Measurements from ENCODE around the gene C22orf42.

The C22orf42 gene

GRCh38 chr22:32204040-32204855 is 45.1 kb upstream of the C22orf42 start:
- TF ChIP-seq CTCF (IDR thresholded peaks at IDR 0.05), result peak; percentile 38; the same call in 1 of the 2 replicates

DNA sequence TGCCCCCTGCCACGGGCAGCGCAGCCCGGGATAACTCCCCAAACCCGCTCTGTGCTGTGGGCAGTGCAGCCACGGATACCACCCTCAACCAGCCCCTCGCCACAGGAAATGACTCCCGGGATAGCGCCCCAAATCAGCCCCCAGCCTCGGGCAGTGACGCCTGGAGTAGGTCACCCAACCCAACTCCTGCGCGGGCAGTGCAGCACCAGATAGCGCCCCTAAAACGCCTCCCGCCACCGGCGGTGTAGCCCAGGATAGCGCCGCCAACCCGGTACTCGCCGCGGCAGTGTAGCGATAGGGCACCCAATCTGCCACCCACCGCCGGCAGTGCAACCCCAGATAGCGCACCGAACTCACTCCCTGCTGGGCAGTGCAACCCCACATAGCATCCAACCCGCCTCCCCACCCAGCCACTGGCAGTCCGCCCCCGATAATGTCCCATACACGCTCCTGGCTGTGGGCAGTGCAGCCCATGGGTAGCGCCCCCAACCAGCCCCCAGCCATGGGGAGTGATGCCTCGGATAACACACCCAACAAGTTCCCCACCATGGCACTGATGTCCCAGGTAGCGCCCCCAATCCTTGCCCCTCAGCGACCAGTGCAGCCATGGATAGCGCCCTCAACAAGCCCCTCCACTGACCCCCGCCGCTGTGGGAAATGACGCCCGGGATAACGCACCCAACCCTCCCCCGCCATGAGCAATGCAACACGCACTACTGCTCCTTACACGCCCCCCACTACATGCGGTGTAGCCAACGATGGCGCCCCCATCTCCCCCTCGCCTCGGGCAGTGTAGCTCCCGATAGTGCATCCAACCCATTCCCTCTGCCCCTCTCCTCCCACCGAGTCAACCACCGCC is 44.3 kb upstream of the C22orf42 start:
- no peak for TF ChIP-seq CTCF (IDR thresholded peaks at IDR 0.05)

GRCh38 chr22:32202539-32203180 is 43.6 kb upstream of the C22orf42 start:
- peak; percentile 71 for TF ChIP-seq CTCF (IDR thresholded peaks at IDR 0.05)

DNA sequence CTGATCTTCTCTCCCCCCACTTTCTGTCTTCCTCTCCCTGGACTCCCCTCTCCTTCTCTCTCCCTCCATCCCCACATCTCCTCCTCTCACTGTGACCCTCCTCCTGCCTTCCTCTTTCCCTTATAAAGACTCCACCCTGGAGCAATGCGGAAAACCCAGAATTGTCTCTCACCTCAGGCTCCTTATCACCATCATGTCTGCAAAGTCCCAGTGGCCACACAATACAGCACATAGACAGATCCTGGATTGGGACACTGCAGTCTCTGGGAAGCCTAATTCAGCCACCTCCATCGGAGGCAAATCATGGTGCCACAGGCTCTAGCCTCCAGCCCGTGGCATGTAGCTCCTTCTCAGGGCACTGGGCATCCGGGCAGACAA is 43.0 kb upstream of the C22orf42 start:
- no peak for TF ChIP-seq CTCF (IDR thresholded peaks at IDR 0.05)

DNA sequence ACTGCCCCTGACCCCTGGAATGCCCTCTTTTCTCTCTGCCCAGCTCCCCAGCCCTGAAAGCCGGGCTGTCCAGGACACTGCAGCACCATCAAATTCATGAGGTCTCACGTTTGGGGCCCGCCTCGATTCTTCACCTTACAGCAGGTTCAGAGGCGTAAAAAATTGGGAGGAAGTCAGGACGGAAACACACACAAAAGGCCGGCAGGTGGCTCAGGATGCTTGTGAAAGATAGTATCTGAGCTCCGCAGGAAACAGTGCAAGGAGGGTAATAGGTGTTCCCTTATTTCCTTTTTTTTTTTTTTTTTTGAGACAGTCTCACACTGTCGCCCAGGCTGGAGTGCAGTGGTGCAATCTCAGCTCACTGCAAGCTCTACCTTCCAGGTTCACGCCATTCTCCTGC is 41.6 kb upstream of the C22orf42 start:
- no peak for TF ChIP-seq CTCF (IDR thresholded peaks at IDR 0.05)

DNA sequence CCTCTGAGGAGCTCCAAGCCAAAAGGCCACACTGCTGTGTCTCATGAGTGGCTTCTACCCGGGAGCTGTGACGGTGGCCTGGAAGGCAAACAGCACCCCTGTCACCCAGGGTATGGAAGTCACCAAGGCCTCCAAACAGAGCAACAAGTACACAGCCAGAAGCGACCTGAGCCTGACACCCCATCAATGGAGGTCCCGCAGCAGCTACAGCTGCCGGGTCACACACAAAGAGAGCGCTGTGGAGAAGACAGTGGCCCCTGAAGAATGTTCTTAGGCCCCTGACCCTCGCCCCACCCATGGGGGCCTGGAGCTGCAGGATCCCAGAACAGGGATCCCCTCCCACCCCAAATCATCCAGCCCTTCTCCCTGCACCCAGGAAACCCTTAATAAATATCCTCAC is 40.9 kb upstream of the C22orf42 start:
- no peak for TF ChIP-seq CTCF (IDR thresholded peaks at IDR 0.05)

GRCh38 chr22:32199341-32199740 is 40.2 kb upstream of the C22orf42 start:
- TF ChIP-seq CTCF (IDR thresholded peaks at IDR 0.05), result no peak

All from LNCAP (cell line).